Muscle of arm (tissue), 12 donors: ENCODE data around the gene PTPRT. TPM values are rescaled to one million over a fixed set of nuclear protein-coding genes. Genes with fewer than 3 reads are reported as not detected.
"Not testable (repeated sequence)": the region's sequence is repeated elsewhere in the genome, so short reads cannot be mapped to it uniquely, and the experiment has no call there.

Experiments
- DNase-seq: peaks from one replicate; pipeline ENCODE4 v3.0.0-alpha.2; 2013
- polyA plus RNA-seq, 12 donors: library from polyadenylated mRNA; unstranded; fragments of 120-200 nt; gene quantifications; one replicate each; pipeline ENCODE4 v1.2.1, GENCODE V29; 2013; ENCODE audit not compliant: insufficient read length in 12 of 12

PTPRT gene
- polyA plus RNA-seq, 12 donors: 0.24 to 1.2 (median 0.50) TPM; not detected in 2

DNA sequence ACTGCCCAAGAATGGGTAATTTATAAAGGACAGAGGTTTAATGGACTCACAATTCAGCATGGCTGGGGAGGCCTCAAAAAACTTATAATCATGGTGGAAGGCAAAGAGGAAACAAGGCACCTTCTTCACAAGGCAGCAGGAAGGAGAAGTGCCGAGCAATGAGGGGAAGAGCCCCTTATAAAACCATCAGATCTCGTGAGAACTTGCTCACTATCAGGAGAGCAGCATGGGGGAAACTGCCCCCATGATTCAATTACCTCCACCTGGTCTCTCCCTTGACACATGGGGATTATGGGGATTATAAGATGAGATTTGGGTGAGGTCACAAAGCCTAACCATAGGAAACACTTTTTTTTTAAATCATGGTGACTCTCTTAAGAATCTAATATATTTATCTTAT is 278.9 kb downstream of the PTPRT start:
- not testable (repeated sequence) for DNase-seq

DNA sequence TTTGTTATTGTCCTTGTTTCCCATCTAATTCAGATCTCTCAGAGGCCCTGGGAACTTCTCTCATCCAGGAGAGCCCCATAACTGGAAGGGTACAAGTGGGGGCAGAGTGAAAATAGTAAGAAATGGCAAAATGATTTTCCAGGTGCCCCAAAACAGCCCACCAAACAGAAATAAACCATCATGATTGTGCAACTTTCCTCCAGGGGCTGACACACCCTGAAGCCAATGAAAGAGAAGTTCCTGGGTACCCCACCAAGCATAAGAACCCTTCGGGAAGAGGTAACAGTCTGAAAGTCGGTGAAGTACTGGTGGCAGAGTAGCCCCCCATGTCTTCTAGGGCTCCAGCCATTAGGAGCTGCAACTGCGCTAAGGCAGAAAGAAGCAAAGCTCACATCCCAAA is 282.0 kb downstream of the PTPRT start:
- no peak for DNase-seq

DNA sequence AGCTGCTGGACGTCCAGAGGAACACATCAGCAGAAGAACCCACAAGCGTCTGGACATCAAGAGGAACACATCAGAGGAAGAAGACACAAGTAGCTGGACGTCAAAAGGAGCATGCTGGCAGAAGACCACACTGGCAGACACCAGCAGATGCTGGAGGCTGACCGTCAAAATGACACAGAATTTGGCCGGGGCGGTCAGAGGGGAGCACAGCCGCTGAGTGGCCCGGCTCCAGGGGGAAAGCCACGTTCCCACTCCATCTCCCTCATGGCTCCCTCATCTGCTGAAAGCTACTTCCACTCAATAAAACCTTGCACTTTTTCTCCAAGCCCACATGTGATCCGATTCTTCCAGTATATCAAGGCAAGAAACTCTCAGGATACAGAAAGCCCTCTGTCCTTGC is 283.6 kb downstream of the PTPRT start:
- DNase-seq: no peak

DNA sequence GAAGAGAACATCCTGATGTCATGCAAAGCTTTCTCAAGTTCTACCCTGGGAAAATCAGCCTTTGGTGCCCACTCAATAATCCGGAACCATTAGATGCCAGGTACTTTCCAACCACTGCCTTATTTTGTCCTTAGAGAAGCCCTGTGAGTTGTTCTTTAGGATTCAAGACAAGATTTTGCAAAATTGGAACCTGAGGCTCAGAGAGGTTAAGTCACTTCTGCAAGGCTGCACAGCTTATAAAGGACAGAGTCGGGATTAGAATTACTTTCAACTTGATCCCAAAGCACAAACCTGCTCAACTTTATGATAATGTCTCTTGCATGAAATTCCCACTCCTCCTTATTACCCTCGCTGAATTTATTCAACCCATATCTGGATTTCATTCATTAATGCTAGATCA is 287.2 kb downstream of the PTPRT start:
- no peak for DNase-seq

DNA sequence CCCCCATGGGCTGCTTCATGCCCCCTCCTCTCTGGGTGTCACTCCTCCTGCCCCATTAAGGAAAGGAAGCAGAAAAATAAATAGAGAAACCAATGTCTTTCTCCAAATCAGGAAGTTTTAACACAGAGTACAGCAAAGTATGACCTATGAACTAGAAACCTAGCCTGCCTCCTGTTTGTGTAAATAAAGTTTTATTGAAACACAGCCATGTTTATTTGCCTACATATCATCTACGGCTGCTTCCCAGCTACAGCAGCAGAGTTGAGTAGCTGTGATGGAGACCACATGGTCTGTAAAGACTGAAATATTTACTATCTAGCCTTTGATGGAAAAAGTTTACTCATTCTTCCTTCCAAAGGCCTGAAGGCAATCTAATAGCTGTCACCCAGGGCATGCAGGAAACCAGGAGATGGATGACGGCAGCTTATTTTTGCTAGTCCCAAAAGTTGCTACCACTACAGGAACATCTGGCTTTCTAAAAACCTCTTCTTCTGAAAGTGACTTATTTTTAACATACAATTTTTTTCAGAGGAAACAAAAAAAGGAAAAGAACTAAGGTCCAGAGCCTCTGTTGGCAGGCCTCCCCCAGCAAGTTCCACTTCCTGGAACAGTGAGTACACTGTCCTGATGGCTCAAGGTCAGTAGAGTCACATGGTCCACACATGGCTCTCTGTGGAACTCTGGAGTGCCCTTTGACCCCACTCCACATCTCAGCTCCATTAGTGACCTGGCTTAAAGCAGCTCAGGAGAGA is 287.8 kb downstream of the PTPRT start:
- peak; percentile 3 for DNase-seq

DNA sequence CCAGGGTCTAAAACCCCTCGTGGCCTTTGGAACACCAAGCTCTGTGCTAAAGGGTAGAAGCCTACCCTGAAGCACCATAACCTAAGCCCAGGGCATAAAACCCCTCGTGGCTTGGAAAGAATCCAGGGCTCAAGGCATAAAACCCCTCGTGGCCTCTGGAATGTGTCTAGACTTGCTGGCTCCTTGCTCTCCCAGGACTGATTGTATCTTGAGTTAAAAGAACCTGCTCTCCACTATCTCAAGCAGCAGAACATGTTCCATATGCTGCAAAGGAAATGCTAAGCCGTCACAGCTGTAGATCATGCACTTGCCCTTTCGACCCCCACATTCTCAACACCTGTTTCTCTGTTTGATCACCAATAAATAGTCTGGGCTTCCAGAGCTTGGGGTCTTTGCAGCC is 288.9 kb downstream of the PTPRT start:
- not testable (repeated sequence) for DNase-seq

DNA sequence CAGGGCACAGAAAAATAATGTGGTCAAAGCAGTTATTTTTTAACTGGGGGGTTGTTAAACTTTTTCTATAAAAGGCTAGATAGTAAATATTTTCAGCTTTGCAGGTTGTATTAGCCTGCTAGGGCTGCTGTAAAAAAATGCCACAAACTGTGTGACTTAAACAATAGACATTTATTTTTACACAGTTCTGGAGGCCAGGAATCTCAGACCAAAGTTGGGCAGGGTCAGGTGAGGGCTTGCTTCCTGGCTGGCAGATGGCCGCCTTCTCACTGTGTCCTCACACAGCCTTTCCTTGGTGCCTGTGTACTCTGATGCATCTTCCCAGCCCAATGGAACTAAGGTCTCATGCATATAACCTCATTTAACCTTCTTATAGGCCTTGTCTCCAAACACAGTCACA is 294.7 kb downstream of the PTPRT start:
- DNase-seq: no peak

DNA sequence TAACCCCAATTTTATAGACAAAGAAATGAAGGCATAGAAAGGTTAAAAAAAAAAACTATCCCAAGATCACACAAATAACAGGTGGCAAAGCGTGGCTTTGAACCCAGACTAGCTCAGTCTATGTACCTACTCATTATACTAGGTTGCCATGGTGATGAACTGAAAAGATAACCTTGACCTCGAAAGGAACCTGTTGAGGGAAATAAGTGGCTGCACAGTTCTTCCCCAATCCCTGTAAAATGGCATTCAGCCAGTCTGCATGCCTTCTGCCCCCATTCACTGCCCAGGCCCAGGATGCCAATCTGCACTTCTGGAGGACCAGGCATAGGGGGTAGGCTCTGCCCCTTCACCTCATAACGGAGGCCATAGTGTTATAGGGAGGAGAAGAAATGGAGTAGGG is 295.2 kb downstream of the PTPRT start:
- no peak for DNase-seq

DNA sequence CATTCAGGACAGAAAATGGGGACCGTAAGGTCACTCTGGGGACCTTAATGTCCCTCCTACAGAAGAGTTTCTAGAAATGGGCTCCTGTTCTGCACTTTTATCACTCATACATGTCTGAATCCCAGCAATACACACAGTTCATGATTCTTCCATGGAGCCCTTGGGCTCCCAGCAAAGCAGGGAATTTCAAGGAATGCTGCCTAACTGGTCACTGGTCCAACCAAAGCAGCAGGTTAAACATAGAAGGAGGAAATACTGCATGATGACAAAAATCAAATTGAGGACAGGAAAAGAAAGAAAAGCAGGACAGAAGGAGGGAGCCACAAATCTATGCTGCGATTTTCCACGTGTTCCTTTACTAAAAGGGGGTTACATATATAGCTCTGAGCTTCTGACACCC is 300.2 kb downstream of the PTPRT start:
- no peak for DNase-seq

DNA sequence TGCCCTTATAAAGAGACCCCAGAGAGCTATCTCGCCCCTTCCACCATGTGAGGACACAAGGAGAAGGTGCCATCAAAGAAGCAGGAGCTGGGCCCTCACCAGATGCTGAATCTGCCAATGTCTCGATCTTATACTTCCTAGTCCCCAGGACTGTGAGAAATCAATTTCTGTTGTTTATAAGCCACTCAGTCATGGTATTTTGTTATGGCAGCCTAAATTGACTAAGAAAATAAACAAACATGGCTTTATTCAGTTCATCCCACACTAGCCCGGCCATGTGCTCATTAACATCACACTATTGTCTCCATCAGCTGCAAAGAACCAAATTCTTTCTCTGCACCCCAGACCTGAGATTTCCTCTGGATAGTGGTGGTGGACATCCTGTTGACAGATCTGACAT is 302.4 kb downstream of the PTPRT start:
- no peak for DNase-seq

DNA sequence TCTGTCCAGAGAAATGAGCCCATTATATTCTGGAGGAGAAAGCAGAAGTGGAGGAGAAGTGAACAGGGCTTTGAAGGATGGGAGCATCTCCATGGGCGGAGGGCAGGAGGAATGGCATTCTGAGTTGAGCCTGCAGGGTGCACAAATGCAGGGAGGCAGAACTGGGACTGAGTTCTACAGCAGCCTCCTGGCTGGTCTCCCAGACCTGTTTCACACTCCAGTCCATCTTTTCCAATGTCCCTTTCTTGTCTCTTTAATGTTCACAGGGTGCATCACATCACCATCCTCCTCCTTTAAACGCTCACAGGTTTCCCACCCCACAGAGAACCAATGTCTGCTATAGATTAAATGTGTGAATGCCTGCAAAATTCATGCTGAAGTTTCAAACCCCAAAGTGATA is 302.9 kb downstream of the PTPRT start:
- no peak for DNase-seq

DNA sequence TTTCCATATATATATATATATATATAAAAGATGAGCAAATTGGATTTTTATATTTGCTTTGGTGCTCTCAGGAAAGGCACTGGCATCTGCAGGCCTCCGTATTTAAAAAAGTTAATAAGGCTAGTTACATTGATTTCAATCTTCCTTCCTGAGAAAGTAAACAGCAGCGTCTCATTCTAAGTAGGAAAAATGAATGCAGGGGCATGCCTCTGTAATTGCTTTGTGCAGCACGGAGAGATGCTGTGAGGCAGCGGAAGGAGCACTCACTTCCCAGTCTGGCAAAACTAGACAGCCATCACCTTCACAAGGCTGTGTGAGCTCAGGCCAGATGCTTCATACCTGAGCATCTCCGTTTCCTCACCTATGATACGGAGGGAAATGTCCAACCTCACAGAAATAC is 303.7 kb downstream of the PTPRT start:
- no peak for DNase-seq

DNA sequence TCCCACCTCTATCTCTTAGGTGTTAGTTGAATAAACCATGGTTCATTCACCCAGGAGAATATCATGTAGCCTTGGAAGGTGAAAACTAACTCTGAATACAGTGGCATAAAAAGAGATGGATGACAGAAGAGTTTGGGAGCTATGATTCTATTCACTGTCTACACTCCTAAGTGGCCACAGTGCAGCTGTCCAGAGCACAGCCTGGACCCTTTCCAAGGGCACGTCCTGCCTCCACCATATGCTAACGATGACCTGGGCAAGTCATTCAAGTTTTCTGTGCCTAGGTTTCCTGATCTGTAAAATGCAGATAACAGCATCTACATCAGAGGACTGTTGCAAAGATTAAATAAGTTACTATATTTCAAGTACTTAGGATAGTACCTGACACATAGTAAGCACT is 314.1 kb downstream of the PTPRT start:
- DNase-seq: no peak

DNA sequence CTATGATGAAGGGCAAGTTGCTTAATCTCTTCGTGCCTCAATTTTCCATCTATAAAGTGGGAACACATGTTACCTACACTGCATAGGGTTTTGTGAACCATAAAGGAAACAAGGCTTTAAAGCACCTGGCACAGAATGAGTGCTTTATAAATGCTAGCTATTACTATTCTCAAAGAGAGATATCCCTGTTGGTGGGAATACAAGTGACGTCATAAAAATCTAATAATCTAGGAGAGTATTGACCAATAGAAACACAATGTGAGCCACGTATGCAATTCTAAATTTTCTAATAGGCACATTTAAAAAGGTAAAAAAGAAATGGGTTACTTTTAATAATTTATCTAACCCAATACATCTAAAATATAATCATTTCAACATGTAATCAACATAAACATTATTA is 316.4 kb downstream of the PTPRT start:
- no peak for DNase-seq

DNA sequence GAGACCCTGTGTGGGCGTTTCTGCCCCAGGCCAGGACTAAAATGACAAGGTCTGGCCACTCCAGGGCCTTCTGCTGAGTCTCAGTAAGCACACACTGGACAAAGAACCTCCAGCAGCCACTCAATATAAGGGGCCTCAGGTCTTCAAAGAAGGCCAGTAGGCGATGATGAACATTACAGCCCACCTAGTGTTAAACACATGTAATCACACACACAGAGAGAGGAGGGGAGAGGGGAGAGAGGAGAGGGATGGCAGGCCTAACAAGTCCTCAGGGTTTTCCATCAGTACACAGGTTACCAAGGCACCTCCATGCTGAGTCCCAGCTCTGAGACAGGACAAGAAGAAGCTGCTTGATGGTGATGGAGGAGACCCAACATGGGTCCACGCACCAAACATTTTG is 325.6 kb downstream of the PTPRT start:
- no peak for DNase-seq

DNA sequence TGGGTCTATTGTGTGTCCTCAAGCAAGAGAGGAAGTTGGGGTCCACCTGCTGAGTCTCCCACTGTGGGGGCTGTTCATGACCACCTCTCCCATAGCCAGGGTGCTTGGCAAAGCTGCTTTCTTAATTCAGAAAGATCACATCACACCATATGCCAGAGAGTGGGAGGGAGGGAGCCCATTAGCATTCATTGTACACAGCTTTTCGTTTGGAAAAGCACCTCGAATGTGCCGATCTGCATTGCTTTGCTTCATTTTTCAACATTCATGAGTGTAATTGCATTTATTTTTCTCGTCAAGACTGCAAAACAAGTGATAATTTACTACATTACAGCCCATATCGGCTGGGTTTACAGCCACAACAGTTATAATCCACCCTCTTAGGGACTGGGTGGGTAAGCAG is 327.3 kb downstream of the PTPRT start:
- DNase-seq: no peak

DNA sequence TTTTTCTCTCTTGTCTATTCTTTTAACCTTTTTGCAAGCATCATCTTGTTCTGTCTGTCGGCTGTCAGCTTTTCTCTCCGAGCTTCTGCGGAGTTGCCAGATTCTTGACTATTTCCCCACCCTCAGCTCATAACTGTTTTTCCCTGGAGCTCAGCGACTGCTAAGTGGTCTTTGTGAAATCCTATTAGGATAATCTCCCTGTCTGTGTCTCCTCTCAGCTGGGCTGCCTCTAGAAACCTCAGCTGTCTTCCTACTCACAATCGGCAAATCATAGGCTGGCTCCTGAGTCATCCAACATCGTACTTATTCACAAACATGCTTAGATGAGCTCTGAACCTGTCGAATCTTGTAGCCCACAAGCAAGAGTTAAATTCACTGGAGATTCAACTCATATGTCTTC is 332.3 kb downstream of the PTPRT start:
- DNase-seq: no peak

DNA sequence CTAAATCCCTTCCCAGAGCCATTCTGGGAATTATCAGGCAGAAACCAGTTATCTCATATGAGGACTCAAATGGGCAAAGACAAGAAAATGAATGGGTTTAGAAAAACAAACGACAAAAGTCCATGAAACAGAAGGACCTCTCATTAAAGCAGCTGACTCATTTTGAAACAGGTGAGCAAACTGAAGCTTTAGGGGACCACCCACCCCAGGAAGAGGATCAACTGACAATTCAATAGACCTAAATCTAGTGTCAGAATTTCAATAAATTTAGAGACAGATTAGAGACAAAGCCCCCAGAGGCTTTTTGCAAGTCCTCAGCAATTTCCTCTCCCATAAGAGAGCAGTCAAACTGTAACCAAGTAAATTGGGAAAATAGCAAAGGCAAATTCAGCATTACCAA is 333.8 kb downstream of the PTPRT start:
- DNase-seq: no peak

DNA sequence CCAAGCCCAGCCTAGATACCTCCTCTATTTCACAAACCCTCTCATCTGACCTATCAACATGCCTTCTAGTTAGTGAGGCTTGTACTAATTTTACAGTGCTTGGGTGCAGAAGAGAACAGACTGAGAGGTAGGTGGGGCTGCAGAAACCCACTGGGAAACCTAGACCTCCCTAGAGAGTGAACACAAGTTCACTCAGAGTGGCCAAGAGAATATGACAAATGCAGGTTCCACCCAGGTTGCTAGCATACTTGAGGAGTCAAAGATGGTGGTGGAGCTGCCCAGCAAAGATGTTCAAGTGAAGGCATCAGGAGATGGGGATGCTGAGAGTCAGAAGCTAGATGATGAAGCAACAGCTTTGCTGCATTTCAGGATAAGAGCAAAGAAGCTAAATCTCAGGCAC is 337.0 kb downstream of the PTPRT start:
- no peak for DNase-seq

DNA sequence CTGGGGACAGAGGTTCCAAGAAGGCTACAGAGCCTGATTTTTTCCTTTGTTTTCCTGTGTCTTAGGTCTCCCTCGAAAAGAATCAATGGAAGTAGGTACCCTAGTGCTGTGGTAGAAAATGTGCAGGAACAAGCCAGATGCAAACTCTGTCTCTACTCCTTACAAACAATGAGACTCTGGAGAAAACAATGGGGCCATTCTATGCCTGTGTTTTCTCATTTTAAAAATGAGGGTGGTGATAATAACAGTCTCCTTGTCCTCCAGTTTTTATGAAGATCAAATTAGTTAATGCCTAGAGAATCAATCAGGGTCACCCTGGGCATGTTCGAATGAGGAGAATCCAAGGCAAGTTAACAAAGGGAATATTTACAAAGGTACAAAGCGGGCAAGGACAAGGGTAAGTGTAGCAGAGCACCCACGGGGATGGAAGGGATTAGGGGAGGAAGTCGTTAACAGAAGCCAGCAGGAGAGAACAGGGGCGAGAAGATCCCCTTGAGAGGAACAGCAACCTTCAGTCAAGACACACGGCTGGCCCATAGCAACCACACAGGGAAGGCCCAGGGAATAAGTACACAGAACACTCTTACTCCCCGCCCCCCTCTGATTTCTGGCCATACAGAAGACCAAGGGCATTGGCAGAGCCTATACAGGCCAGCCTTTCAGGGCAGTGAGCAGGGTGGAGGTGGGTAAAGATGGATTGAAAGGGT is 342.8 kb downstream of the PTPRT start:
- DNase-seq: no peak

DNA sequence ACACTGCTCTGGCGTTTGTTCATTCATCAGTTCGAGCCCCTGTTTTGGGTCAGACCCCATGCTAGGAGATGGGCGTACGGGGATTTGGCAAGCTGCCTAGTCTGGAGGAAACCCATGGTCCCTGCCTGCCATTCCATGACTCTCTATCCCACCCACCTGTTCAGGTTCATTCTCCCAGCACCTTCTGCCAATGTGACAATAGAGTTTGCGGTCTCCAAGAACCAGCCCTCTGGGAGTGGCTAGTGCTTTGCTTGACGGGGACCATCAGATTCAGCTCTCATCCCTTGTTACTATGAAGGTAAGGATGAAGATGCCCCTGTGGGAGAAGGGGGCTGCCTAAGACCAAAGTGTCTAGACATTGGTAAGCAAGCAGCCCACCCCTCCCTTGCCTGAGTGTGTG is 345.0 kb downstream of the PTPRT start:
- no peak for DNase-seq

DNA sequence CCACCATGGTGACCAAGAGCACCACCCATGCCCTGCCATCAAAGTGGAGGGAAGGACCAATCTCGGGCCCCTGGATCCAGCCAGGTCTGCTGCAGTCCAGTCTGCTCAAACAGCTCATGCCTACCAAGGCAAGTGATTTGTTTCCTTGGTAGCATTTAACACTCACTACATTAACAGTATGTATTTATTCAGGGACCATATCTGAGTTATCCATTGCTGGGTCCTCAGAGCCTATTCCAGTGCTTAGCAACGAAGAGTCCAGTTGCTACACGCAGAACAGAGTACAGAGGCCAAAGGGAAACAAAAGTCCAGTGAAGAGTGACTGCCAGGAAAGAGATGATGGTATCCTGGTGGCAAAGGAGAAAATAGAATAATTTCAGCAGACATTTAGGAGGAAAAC is 352.2 kb downstream of the PTPRT start:
- DNase-seq: no peak

DNA sequence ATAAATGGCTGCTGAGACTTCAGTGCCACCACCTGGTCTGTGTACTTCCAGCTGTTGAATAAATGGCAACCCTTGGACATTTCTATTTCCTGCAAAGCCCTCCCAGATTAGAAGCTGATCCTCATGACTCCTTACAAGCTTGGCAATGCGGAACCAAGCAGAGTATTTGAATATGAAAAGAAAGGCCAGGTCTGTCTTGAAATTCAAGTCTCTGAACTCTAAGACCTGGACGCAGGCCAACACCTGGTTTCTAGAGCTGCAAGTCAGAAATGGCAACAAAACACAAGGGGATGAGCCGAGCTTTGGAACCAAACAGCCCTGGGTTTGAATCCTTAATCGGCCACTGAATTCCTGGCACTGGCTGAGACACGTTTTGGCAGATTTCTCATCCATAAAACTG is 353.4 kb downstream of the PTPRT start:
- DNase-seq: no peak

DNA sequence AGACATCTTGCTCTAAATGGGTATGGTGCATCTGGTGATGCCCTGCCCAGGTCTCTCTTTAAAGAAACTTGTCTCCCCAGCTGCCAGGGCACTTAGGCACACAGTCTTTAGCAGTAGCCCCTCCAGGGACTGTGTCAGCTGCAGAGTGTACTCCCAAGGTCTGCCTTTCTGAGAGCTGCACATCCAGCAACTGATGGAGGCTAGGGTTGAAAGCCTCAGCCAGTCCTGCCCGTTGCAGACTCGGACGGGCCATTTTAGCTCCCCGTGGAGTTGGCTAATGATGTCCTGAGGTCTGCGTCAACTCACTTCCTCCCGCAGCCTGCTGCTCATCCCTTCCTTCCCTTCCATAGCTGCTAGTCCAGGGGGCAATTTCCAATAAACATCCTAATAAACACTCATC is 381.8 kb downstream of the PTPRT start:
- no peak for DNase-seq
